HG03064 (cell line): ENCODE measurements around the gene CDK2AP2.
"Not testable (repeated sequence)": the region's sequence is repeated elsewhere in the genome, so short reads cannot be mapped to it uniquely, and the experiment has no call there.

Experiments
- ATAC-seq: cut with Tn5 transposase; IDR thresholded peaks from one replicate; pipeline ENCODE4 v1.9.1; 2021; ENCODE audit warnings: low read depth; ENCODE audit not compliant: unreplicated experiment

The CDK2AP2 gene

GRCh38 chr11:67491276-67492068 is 16.5 kb downstream of the CDK2AP2 start:
- ATAC-seq: no peak

- no peak for ATAC-seq
These were observed 17.3 kb downstream of the CDK2AP2 start for GRCh38 chr11:67490727-67491065.

- ATAC-seq: no peak
These were observed 17.9 kb downstream of the CDK2AP2 start for GRCh38 chr11:67489885-67490726.

GRCh38 chr11:67489203-67489884 is 18.6 kb downstream of the CDK2AP2 start:
- ATAC-seq: no peak

- ATAC-seq: no peak
These were observed 21.3 kb downstream of the CDK2AP2 start for GRCh38 chr11:67486481-67487195.

- not testable (repeated sequence) for ATAC-seq
These were observed 22.0 kb downstream of the CDK2AP2 start for GRCh38 chr11:67485873-67486361.

GRCh38 chr11:67484847-67485311 is 23.1 kb downstream of the CDK2AP2 start:
- no peak for ATAC-seq

- no peak for ATAC-seq
These were observed 23.9 kb downstream of the CDK2AP2 start for GRCh38 chr11:67483831-67484665.

- ATAC-seq: peak; percentile 61
These were observed 24.8 kb downstream of the CDK2AP2 start, which contains the start of gene AIP for GRCh38 chr11:67482827-67483798. Gene AIP, plus strand, starts transcription at chr11:67483026. Its CDS starts 133 bp downstream, at chr11:67483159.

GRCh38 chr11:67482275-67482826 is 25.6 kb downstream of the CDK2AP2 start:
- ATAC-seq: no peak

GRCh38 chr11:67477344-67478050 is 30.5 kb downstream of the CDK2AP2 start:
- ATAC-seq: not testable (repeated sequence)

GRCh38 chr11:67476692-67477091 is 31.3 kb downstream of the CDK2AP2 start:
- ATAC-seq: not testable (repeated sequence)

- no peak for ATAC-seq
These were observed 35.1 kb downstream of the CDK2AP2 start for GRCh38 chr11:67472882-67473281.

- ATAC-seq: no peak
These were observed 37.5 kb downstream of the CDK2AP2 start for GRCh38 chr11:67470337-67471002.

GRCh38 chr11:67469508-67469811 is 38.5 kb downstream of the CDK2AP2 start:
- ATAC-seq: no peak

- peak; percentile 55 for ATAC-seq
These were observed 39.0 kb downstream of the CDK2AP2 start, which contains the start of gene TMEM134 for GRCh38 chr11:67468759-67469507. Gene TMEM134, minus strand, starts transcription at chr11:67469251. Its CDS starts 59 bp downstream, at chr11:67469192.
